ENCODE data around the gene LORICRIN. TPM values are rescaled to one million over a fixed set of nuclear protein-coding genes. Genes with fewer than 3 reads are reported as not detected.

Gene LORICRIN
- polyA plus RNA-seq, 1 donor (not counting 4 experiments of a cell fraction or from before 2014, with no cell fraction given): not detected

DNA sequence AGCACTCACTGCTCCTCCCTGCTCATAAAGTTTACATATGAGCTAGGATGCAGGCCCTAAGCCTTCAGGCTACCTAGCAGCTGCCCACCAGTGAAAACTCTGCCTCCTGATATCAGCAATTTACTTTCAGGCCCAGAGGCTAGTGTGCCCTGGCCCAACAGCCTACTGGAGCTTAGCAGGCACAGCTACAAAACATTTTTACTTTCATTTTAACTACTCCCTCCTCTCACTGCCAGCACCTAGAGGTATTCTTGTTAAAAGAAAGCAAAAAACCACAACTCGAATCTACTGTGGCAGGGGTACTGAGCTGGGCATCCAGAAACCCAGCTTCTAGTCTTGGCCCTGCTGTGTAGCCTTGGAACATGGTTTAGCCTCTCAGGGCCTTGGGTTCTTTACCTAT lies 5.8 kb upstream of the LORICRIN start:
- Histone ChIP-seq H3K27me3 (ENCODE audit: control insufficient read depth, extremely low read depth, insufficient read depth, low read length) (peaks cover 3% of the 10 kb centered on the region), H4K20me1 (ENCODE audit: control insufficient read depth, extremely low read depth, insufficient read depth, low read length) (no peaks in the 10 kb centered on the region), H3K79me2 (ENCODE audit: control insufficient read depth, insufficient read depth, low read length) (no peaks in the 10 kb centered on the region), H3K4me2 (ENCODE audit: control insufficient read depth, extremely low read depth, insufficient read depth, low read depth, low read length) (no peak overlapping the region), H3K36me3 (ENCODE audit: control insufficient read depth in 2 of 2, extremely low read depth in 1 of 2, insufficient read depth in 2 of 2, low read length in 2 of 2) (no peaks in the 10 kb centered on the region), H3K9me1 (ENCODE audit: control insufficient read depth, extremely low read depth, insufficient read depth, low read length) (no peaks in the 10 kb centered on the region), H3K27ac (ENCODE audit: control insufficient read depth, insufficient read depth, low read length) (no peak overlapping the region), H3K9ac (ENCODE audit: control insufficient read depth, extremely low read depth, insufficient read depth, low read length) (no peak overlapping the region), H3K4me1 (ENCODE audit: control insufficient read depth, extremely low read depth, insufficient read depth, low read length) (no peaks in the 10 kb centered on the region), H2AFZ (ENCODE audit: control insufficient read depth, low read length) (no peak overlapping the region), H3K9me3 (ENCODE audit: control insufficient read depth, low read depth, low read length) (no peaks in the 10 kb centered on the region), H3K4me3 (ENCODE audit: control insufficient read depth in 2 of 3, extremely low read depth in 1 of 3, insufficient read depth in 2 of 3, low read depth in 1 of 3, low read length in 3 of 3) (no peak overlapping the region)
- TF ChIP-seq EZH2 (IDR thresholded peaks at IDR 0.05; ENCODE audit: low read length): no peak
- TF ChIP-seq, protein P1, sequence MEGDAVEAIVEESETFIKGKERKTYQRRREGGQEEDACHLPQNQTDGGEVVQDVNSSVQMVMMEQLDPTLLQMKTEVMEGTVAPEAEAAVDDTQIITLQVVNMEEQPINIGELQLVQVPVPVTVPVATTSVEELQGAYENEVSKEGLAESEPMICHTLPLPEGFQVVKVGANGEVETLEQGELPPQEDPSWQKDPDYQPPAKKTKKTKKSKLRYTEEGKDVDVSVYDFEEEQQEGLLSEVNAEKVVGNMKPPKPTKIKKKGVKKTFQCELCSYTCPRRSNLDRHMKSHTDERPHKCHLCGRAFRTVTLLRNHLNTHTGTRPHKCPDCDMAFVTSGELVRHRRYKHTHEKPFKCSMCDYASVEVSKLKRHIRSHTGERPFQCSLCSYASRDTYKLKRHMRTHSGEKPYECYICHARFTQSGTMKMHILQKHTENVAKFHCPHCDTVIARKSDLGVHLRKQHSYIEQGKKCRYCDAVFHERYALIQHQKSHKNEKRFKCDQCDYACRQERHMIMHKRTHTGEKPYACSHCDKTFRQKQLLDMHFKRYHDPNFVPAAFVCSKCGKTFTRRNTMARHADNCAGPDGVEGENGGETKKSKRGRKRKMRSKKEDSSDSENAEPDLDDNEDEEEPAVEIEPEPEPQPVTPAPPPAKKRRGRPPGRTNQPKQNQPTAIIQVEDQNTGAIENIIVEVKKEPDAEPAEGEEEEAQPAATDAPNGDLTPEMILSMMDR (optimal IDR thresholded peaks at IDR 0.05 in 1 of 3, IDR thresholded peaks at IDR 0.05 in 1 of 3, conservative IDR thresholded peaks at IDR 0.05 in 1 of 3; ENCODE audit: extremely low read depth in 1 of 3, insufficient read depth in 2 of 3, low read length in 3 of 3): no peak
- no peak for FAIRE-seq
- DNase-seq (ENCODE audit: low read depth, low spot score): no peak
- dilution Hi-C loops (cut with MboI; ENCODE audit: extremely low pct_ligation_motif_present, low sequenced_read_pairs): no loop called here

DNA sequence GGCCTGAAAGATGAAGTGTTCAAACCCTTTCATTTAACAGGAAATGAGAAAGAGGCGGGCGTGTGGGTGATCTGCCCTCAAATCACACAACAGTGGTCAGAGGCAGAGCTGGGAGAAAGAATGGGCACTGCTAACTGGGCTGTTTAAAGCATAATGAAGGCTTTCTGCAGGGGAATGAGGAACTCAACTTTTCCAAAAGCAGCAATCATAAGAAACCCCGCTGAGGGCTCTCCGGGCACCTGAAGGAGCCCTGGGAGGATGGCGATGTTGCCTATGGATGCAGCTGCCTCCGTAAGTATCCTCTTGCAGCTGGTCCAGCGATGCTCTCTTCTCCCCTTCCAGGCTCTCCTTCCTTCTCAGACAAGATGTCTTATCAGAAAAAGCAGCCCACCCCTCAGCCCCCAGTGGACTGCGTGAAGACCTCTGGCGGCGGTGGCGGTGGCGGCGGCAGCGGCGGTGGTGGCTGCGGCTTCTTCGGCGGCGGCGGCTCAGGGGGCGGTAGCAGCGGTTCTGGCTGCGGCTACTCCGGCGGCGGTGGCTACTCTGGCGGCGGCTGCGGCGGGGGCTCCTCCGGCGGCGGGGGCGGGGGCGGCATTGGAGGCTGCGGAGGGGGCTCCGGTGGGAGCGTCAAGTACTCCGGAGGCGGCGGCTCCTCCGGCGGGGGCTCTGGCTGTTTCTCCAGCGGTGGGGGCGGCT lies 1.2 kb downstream of the LORICRIN start:
- no peaks in the 10 kb centered on the region for H3K79me2 ChIP-seq (ENCODE audit: control insufficient read depth, insufficient read depth, low read length)
- H3K9me3 ChIP-seq (ENCODE audit: control insufficient read depth, low read depth, low read length): no peaks in the 10 kb centered on the region
- H4K20me1 ChIP-seq (ENCODE audit: control insufficient read depth, extremely low read depth, insufficient read depth, low read length): no peaks in the 10 kb centered on the region
- no peak overlapping the region for H2AFZ ChIP-seq (ENCODE audit: control insufficient read depth, low read length)
- H3K9ac ChIP-seq (ENCODE audit: control insufficient read depth, extremely low read depth, insufficient read depth, low read length): no peak overlapping the region
- H3K27ac ChIP-seq (ENCODE audit: control insufficient read depth, insufficient read depth, low read length): no peak overlapping the region
- H3K4me2 ChIP-seq (ENCODE audit: control insufficient read depth, extremely low read depth, insufficient read depth, low read depth, low read length): peak overlapping the region; percentile 86
- no peak for DNase-seq (ENCODE audit: low read depth, low spot score)
- peaks cover 5% of the 10 kb centered on the region for H3K4me1 ChIP-seq (ENCODE audit: control insufficient read depth, extremely low read depth, insufficient read depth, low read length)
- dilution Hi-C loops (cut with MboI; ENCODE audit: extremely low pct_ligation_motif_present, low sequenced_read_pairs): no loop called here
- H3K4me3 ChIP-seq (ENCODE audit: control insufficient read depth in 2 of 3, extremely low read depth in 1 of 3, insufficient read depth in 2 of 3, low read depth in 1 of 3, low read length in 3 of 3): peak overlapping the region in 2 of 3 experiments; percentile 26 to 63
- H3K9me1 ChIP-seq (ENCODE audit: control insufficient read depth, extremely low read depth, insufficient read depth, low read length): no peaks in the 10 kb centered on the region
- no peak for FAIRE-seq
- H3K27me3 ChIP-seq (ENCODE audit: control insufficient read depth, extremely low read depth, insufficient read depth, low read length): peaks cover 58% of the 10 kb centered on the region
- H3K36me3 ChIP-seq (ENCODE audit: control insufficient read depth in 2 of 2, extremely low read depth in 1 of 2, insufficient read depth in 2 of 2, low read length in 2 of 2): no peaks in the 10 kb centered on the region
- peak; percentile 89 for TF ChIP-seq EZH2 (IDR thresholded peaks at IDR 0.05; ENCODE audit: low read length)
- TF ChIP-seq, protein P1 (optimal IDR thresholded peaks at IDR 0.05 in 1 of 3, IDR thresholded peaks at IDR 0.05 in 1 of 3, conservative IDR thresholded peaks at IDR 0.05 in 1 of 3; ENCODE audit: extremely low read depth in 1 of 3, insufficient read depth in 2 of 3, low read length in 3 of 3): no peak
